Activated naive CD4-positive, alpha-beta T cell treated with Interleukin-2 at 50 U/mL for 16 hours (primary cell): ENCODE data around the gene PDCD2L.
"Not testable (repeated sequence)": the region's sequence is repeated elsewhere in the genome, so short reads cannot be mapped to it uniquely, and the experiment has no call there.

Experiments used
- DNase-seq: peaks from one replicate; pipeline ENCODE4 v3.0.0-alpha.2; 2020

The PDCD2L gene, protein sequence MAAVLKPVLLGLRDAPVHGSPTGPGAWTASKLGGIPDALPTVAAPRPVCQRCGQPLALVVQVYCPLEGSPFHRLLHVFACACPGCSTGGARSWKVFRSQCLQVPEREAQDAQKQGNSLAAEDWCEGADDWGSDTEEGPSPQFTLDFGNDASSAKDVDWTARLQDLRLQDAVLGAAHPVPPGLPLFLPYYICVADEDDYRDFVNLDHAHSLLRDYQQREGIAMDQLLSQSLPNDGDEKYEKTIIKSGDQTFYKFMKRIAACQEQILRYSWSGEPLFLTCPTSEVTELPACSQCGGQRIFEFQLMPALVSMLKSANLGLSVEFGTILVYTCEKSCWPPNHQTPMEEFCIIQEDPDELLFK

DNA sequence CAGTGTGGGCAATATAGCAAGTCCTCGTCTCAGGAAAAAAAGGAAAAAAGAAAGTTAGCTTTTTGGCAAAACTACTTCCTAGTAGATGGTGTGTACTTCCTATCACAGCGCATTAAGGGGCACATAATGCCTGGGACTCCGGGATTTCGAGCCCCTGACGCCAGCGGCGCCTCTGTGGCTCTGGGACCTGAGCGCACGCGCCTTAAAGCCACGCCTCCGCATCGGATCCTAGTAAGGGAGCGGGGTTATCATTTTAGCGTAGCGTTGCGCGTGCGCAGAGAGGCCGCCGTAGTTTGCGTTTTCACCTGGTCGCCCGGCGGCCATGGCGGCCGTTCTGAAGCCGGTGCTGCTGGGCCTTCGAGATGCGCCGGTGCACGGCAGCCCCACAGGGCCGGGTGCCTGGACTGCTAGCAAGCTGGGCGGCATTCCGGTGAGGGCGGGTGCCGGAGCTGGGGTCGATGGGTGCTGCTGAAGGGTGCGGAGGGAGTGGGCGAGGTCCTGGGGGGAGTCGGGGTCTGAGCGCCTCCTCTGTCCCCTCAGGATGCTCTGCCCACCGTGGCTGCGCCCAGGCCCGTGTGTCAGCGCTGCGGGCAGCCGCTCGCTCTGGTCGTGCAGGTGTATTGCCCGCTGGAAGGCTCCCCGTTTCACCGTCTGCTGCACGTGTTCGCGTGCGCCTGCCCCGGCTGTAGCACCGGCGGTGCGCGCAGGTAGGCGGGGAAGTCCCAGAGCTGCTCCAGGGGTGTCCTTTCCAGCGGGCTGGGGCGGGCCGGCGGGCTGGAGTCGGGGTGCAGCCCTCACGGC is at the start of gene PDCD2L:
Gene PDCD2L, plus strand, starts transcription at position 291 of the 801 bp plus-strand sequence. Its CDS starts 32 bp downstream, at position 323.
- DNase-seq = peak; percentile 94

DNA sequence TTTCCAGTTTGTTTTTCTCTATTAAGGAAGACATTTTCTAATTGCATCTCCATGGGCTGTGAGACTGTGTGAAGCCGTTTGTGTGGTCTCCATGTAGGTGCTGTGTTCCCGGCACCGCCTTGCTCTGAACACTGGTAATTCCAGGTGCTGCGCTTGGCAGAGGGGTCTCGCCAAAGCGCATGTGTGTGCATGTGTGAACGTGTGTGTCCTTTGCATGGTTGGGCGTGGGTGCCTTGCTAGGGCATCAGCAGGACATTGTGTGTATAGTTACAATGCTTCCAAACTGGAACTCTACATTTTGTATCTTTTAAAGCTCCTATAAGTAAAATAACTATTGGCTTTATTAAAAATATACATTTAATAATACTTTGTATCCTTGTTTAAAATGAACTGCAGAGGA is 49.0 kb upstream of the PDCD2L start:
- no peak for DNase-seq

DNA sequence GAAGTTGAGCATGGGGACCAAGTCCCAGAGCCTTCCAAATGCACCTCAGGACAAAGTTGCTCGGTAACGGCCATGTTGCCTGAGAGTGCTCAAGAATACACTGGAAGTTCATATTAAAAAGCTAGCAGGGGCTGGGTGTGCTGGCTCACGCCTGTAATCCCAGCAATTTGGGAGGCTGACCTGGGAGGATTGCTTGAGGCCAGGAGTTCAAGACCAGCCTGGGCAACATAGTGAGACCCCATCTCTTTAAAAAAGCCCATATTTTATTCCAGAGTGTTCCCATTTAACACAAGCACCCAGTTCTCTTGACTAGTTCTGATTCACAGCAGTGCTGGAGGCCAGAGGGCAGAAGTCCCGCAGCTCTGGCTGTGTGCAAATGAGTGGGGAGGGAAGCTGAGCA is 47.3 kb upstream of the PDCD2L start:
- no peak for DNase-seq

DNA sequence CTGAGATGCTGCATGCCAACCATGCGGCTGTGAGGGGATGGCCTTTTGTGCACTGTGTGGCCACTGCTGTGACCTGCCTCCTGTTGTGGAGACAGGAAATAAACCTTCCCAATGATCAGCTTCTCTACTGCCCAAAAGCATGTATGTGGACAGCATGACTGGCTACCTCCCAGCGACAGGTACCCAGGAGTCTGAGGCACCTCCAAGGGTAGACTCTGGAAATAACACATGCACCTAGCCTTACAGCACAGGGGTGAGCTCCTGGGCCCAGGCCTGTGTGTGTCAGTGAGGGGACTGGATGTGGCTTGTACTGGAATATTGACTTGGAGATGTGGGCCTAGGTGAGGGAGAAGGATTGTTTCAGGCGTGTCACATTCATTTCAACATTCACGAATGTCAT is 46.8 kb upstream of the PDCD2L start:
- DNase-seq = no peak

DNA sequence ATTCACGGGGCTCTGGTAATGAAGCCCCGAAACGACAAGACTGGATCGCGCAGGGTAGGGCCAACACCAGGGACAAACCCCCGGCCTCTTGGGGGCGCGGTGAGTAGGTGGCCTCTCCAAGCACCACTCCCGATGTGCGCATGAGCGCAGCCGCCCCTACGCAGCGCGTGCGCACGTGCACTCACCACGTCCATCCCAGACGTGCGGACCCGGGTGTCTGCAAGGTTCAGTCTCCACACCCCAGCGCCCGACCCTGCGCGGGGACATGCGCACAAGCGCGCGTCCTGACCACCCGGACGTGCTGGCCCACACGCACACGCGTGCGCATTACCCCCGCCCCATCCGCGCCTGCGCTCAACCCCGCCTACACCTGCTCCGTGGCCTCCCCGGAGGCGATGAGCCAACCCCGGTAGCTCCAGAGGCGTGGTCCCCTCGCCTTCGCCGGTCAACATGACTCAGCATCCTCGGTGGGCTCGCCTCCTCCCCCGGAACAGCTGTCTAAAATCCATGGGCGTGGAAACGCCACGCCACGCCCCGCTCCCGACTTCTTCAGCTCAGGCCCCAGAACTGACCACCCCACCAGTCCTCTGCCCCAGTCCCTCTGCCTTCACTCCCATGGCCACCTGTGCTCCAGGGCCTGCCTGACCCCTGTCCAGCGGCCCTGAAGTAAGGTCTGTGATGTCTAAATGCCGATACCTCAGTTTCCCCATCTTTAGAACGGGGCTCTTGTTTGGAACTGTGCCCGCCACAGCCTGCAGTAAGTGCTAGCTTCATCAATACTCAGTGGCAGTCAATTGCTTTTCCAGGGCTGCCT is 44.9 kb upstream of the PDCD2L start:
- peak; percentile 97 for DNase-seq

DNA sequence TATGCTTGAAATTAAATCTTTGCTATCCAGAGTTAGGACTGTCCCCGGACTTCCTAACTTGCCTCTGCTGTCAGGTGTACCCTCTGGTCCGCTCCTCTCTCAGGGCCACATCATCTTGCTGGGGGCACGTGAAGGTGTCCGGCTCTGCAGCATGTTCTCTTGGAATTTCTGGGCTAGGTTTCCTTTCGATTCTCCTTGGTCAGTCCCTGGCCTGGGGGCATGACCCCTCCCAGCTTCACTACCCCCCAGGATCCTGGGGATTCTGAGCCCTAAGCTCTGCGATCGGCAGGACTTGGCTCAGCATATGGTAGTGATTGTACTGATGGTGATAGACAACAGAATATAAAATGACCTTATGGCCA is 44.3 kb upstream of the PDCD2L start:
- DNase-seq = no peak

DNA sequence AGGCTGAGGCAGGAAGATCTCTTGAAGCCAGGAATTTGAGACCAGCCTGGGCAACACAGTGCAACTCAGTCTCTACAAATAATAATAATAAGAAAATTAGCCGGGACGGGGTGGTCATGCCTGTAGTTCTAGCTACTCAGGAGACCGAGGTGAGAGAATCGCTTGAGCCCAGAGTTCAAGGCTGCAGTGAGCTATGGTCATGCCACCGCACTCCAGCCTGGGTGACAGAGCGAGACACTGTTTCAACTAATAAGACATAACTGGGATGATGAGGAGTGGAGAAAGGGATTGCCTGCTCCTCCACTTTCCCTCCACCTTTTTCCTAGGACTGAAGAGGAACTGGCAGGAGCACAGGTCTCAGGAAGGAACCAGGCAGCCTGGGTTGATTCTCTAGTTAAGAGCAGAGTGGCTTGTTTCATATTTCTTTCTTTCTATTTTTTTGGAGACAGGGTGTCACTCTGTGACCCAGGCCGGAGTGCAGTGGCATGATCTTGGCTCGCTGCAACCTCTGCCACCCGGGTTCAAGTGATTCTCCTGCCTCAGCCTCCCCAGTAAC is 43.8 kb upstream of the PDCD2L start:
- no peak for DNase-seq

DNA sequence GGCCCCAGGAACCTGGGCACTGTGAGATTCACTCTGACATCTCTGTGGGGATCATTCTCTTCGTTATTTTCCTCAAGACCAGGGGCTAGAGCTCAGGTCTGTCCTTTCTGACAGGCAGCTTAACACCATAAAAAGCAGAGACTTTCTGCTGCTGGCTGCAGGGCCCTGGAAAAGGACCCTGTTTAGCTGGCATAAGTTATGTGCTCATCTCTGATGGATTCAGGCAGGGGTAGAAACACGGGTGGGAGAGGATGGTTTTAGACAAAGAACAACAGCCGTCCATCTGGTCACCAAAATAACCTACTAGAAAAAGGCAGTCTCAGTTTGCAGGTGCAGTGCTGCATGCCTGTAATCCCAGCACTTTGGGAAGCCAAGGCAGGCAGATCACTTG is 41.5 kb upstream of the PDCD2L start:
- no peak for DNase-seq

DNA sequence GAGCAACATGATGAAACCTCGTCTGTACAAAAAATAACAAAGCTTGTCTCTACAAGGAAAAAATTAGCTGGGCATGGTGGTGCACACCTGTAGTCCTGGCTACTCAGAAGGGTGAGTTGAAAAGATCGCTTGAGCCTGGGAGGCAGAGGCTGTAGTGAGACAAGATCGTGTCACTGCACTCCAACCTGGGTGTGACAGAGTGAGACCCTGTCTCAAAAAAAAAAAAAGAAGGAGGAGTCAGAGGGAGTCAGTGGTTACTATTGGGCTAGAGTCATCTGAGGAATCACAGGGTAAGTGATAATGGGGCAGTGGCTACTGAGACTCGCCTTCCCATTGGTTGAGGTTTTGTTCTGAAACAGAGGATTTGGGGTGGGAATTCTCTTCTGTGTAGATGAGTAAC is 41.1 kb upstream of the PDCD2L start:
- DNase-seq = no peak

DNA sequence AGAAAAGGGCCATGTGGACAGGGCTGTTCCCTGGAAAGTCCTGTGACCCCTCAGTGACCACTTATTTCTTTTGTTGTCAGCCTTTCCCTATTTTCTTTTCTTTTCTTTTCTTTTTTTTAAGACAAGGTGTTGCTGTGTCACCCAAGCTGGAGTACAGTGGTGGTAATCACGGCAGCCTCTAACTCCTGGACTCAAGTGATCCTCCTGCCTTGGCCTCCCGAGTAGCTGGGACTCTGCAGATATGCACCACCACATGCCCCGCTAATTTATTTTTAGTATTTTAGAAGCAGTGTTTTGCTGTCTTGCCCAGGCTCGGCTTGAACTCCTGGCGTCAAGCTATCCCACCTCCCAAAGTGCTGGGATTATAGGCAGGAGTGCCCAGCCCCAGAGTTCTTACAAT is 40.3 kb upstream of the PDCD2L start:
- DNase-seq = no peak

DNA sequence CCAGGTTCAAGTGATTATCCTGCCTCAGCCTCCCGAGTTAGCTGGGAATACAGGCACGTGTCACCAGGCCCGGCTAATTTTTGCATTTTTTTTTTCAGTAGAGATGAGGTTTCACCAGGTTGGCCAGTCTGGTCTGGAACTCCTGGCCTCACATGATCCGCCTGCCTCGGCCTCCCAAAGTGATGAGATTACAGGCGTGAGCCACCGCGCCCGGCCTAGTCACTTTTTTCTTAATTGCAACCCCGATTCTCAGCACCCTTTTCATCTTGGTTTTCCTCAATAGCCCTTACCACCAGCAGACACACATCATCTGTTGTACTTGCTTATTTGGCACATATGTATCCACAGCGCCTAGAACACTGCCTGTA is 39.8 kb upstream of the PDCD2L start:
- no peak for DNase-seq

DNA sequence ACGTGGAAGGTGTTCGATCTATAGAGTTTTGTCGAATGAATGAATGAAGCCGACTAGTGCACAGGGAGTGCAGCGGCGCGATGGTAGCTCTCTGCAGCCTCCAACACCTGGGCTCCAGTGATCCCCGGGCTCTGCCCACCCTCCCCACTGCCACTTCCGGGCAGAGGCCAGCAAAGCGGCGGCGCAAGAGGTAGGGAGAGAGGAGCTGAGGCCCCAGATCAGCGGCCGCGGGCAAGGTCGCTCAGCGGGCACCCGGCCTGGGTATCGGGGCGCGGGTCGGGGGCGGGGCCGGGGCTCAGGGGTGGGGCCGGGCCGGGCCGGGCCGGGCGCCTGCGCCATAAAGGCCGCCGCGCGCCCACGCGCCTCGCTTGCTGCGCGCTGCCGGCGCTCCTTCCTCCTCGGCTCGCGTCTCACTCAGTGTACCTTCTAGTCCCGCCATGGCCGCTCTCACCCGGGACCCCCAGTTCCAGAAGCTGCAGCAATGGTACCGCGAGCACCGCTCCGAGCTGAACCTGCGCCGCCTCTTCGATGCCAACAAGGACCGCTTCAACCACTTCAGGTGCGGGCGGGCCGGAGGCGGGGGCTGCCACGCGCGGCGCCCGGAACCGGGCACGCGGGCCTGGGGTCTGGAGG is 39.3 kb upstream of the PDCD2L start, which contains the start of gene GPI:
Gene GPI, plus strand, starts transcription at position 367 of the 633 bp plus-strand sequence. Its CDS starts 71 bp downstream, at position 438.
- peak; percentile 76 for DNase-seq

DNA sequence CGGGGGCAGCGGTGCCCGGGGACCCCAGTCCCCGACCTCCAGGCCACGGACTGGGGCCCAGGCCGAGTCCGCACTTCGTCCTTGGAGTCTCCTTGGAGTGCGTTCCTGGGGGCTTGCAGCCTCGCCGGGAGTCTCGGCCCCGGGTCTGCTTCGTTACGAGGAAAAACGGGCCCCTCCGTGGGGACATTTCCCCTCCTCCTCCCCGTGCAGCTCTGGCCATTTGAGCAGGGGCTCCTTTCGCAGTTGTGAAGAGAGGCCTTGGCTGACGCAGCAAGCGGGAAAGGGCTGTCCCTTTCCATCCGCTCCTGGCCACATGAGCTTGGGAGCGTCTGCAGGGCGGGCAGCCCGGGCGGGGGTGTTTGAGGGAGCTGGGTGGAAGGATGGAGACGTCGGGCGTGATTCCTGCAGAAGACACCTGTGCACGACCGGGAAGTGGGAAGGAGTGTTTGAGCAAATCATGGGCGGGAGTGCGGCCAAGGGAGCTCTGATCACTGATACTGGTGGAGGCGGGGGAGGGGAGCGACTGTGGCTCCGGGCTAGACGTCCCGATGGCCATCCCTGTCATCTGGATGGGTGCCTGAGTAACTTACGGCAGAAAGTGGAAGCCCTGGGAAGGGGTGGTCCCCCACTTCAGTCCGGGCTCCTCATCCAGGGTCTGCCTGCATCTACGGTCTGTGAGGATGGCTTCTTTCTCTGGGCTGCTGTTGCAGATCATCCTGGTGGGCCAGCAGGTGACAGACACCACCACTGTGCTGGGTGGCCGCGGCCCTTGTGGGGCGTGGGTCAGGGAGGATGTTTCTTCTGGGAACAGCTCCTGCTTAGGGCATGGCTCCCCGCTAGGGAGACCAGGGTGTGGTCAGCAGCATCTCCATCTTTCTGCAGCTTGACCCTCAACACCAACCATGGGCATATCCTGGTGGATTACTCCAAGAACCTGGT is 38.5 kb upstream of the PDCD2L start:
- DNase-seq = peak; percentile 17

DNA sequence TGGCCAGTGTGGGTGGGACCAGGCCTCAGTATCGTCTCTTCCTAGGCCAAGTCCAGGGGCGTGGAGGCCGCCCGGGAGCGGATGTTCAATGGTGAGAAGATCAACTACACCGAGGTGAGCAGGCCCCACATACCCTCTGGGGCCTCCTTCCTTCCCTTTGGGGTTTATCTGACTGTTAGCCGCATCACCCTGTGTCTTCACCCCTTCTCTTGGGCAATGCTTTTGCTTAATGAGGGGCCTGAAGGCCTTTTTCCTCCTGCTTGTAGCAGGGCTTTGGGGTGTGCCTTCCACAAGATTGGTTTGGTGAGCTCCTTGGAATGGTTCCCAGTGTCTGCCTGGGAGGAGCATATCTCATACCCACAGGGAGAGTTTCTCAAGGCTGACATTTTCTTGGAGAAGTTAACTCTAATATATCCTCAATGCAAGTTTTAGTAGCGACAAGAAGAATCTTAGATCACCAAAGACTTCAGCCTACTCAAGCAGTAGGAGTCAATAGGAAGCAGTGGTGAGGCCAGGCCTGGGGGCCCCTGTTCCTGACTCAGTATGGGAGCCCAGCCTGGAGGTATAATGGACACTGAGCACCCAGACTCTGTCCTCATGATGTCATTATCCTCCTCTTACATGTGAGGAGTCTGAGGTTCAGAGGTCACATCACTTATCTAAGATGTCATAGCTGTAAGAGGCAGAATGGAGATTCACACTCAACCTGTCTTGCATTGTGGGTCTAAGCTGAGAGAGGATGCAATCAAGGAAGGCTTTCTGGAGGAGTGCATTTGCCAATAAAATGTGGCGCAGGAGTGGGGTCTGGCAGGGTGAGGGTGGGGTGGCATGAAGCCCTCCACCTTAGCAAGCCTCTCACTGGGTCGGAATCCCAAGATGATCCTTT is 37.2 kb upstream of the PDCD2L start:
- DNase-seq = no peak

DNA sequence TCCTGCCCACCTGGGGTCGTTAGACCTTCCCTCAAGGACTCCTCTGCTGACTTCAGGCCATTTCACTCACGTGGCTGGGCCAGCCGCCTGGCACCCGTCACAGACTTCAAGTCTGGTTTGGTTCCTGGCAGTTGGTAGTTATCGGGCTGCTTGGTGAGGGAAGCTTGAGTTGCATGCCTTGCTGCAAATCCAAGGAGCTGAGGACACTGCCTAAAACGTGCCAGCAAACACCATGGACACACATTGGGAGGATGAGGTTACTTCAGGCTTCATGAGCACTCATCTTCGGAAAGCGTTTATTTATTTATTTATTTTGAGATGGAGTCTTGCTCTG is 36.6 kb upstream of the PDCD2L start:
- no peak for DNase-seq

DNA sequence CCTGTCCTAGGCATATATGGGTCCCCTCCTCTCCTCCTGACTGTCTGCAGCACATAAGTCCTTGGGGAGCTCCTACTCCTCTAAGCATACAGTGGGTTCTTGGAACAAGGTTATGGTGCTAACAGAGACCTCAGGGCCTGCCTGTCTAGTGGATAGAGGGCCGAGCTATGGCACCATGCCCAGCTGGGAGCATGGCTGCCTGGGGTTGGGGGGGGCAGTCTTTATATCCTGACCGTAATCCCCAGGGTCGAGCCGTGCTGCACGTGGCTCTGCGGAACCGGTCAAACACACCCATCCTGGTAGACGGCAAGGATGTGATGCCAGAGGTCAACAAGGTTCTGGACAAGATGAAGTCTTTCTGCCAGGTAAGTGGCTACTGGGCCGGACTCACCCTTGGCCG is 35.9 kb upstream of the PDCD2L start:
- no peak for DNase-seq

DNA sequence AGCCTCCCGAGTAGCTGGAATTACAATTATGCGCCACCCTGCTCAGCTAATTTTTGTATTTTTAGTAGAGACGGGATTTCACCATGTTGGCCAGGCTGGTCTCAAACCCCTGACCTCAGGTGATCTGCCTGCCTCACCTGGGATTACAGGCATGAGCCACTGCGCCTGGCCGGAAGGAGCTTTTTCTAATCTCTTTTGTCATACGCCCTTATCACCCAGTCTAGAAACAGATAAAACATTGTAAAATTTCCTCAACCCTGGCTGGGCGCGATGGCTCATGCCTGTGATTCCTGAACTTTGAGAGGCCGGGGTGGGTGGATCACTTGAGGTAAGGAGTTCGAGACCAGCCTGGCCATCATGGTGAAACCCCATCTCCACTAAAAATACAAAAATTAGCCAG is 35.0 kb upstream of the PDCD2L start:
- DNase-seq = not testable (repeated sequence)

DNA sequence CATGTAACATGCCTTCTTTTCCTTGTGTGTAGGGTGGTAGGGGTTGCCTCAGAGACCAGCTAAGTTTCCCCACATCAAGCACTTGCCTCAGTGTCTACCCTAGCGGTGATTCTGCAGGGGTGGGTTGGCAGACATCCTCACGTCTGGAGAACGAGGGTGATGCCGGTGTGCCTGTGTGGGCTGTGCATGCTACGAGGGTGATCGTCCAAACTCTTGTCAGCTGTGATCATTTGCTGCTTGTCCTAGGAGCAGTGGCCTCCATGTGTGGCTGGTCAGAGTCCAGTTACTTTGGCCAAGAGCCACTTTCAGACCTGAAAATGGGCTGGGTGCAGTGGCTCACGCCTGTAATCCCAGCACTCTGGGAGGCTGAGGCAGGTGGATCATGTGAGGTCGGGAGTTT is 34.1 kb upstream of the PDCD2L start:
- DNase-seq = no peak

DNA sequence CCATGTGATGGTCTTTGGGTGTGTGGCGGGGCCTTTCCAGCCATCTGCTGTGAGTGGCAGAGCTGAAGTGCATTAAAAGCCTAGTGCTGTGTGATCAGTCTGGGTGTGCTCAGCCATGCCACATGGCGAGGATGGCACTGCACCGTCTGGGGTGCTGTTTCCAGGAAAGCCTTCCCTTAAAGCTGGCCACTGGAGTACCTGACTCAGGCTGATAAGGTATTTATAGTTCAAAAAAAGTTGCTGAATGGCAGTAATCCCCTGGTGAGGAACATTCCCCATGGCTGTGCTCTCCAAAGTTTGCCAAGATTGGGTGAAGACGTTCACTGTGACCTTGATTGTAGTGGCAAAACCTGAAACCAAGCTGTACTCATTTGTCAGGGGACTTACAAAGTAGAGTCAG is 33.2 kb upstream of the PDCD2L start:
- no peak for DNase-seq

DNA sequence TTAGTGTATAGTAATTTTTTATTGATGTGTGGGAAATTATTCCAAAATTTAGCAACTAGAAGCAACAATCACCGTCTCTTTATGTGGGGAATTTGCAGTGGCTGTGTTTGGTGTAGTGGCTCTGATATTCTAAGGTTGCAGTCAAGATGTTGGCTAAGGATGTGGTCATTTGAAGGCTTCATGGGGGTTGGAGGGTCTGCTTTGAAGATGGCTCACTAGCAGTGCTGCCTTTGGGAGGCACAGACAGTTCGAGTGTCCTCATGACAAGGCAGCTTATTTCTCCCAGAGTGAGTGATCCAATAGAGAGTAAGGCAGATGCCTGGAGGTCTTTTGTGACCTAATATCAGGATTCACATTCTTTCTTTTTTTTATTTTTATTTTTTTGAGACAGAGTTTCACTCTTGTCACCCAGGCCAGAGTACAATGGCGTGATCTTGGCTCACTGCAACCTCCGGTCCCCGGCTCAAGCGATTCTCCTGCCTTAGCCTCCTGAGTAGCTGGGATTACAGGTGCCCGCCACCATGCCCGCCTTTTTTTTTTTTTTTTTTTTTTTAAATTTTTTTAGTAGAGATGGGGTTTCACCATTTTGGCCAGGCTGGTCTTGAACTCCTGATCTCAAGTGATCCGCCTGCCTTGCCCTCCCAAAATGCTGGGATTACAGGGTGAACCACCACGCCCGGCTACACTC is 30.5 kb upstream of the PDCD2L start:
- no peak for DNase-seq
